GM08714 (cell line): ENCODE results near the gene PHF23.

Experiments used
- H3K4me3 ChIP-seq: fragments of 200-500 bp; sonication (Bioruptor generic); 2 replicates; pipeline ENCODE4 v1.5.1; 2014; ENCODE audit warnings: mild to moderate bottlenecking, low read length, inconsistent platforms
- ZNF274 ChIP-seq: IDR thresholded peaks from 2 replicates; pipeline ENCODE4 v1.6.1; 2012; ENCODE audit warnings: mild to moderate bottlenecking, low read depth, low read length

PHF23 gene

GRCh38 chr17:7195971-7196370 is 43.3 kb downstream of the PHF23 start:
- no peak overlapping the region for H3K4me3 ChIP-seq
- no peak for TF ChIP-seq ZNF274

- H3K4me3 ChIP-seq = no peak overlapping the region
- TF ChIP-seq ZNF274 = no peak
Observed at GRCh38 chr17:7192271-7192937, 46.9 kb downstream of the PHF23 start.

- H3K4me3 ChIP-seq = no peak overlapping the region
- no peak for TF ChIP-seq ZNF274
Observed at GRCh38 chr17:7191571-7192270, 47.5 kb downstream of the PHF23 start.

GRCh38 chr17:7191069-7191468 is 48.2 kb downstream of the PHF23 start:
- no peak overlapping the region for H3K4me3 ChIP-seq
- no peak for TF ChIP-seq ZNF274

GRCh38 chr17:7190276-7190917 is 48.9 kb downstream of the PHF23 start:
- TF ChIP-seq ZNF274 = no peak
- no peak overlapping the region for H3K4me3 ChIP-seq

GRCh38 chr17:7186241-7186640 is 53.0 kb downstream of the PHF23 start:
- no peak overlapping the region for H3K4me3 ChIP-seq
- no peak for TF ChIP-seq ZNF274
